Measurements from ENCODE around the gene ICAM4.
"Not testable (repeated sequence)": the region's sequence is repeated elsewhere in the genome, so short reads cannot be mapped to it uniquely, and the experiment has no call there.

The ICAM4 gene

DNA sequence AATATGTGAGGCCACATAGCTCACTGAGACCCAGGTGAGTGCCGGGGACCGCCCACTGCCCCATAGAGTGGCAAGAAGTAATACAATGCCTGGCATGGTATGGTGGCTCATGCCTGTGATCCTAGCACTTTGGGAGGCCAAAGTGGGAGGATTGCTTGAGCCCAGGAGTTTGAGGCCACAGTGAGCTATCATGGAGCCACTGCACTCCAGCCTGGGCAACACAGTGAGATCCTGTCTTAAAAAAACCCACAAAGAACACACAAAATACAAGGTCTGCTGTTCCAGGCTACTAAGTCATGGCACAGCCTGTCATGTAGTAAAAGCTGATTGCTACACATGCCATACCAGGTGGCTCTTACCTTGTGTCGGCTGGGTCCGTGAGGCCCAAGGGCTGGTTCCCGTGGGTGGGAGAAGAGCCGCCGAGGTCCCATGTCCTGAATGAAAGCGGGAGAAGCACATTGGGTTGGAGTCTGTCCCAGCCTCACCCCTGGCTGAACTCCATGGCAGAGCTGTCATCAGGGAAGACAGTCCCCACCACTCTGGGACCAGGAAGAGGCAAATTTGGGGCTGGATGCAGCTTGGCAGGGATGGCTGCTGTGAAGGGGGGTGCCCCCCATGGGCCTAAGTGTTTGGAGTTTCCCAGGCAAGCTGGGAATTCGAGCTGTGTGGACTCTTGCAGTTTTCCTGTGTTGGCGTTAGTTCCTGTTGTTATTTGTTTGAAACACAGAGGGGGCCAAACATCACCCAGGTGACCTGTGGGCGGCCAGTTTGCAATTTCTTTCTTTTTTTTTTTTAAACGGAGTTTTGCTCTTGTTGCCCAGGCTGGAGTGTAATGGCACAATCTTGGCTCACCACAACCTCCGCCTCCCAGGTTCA lies 32.3 kb downstream of the ICAM4 start:
- no peak for DNase-seq (ENCODE audit: low read depth in 2 of 2)

- no peak for DNase-seq (ENCODE audit: low read depth in 2 of 2)
These were observed 34.1 kb downstream of the ICAM4 start for GRCh38 chr19:10320602-10321416.

DNA sequence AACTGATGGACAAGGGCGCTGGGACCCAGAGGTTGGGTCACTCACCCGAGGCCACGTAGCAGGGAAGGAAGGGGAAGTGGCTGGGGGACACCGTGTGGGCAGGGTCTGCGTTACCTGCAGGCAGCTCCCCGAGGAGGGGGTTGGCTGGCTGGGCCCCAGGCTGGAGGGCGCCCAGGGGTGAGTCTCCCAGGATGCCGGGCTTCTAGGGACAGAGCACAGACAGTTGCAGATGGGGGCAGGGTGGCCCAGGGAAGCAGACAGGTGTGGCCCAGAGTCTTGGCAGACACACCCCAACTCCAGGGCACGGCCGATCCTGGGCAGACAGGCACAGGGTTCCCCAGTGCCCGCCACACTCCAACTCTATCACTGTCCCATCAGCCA lies 34.7 kb downstream of the ICAM4 start:
- no peak for DNase-seq (ENCODE audit: low read depth in 2 of 2)

- DNase-seq (ENCODE audit: low read depth in 2 of 2): no peak
These were observed 35.4 kb downstream of the ICAM4 start for GRCh38 chr19:10321874-10322835.

- no peak for DNase-seq (ENCODE audit: low read depth in 2 of 2)
These were observed 39.0 kb downstream of the ICAM4 start for GRCh38 chr19:10325732-10326131.

DNA sequence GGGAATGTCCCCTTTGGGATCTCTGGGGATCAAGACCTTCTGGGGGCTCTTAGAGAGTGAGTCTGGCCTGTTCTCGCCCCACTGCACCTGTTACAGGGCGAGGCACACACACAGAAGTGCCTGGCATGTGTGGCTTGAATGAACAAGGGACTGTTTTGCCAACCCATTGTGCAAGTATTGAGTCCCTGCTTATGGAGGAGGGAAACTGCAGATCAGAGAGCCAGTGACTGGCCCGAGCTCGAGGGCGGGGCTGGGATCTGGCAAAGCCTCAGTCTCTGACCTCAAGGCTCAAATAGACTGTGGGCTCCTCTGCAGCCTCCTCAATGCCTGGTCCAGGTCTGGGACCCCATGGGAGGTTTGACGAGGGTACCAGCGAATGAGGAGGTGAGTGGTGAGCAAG lies 41.0 kb downstream of the ICAM4 start:
- DNase-seq (ENCODE audit: low read depth in 2 of 2): no peak

DNA sequence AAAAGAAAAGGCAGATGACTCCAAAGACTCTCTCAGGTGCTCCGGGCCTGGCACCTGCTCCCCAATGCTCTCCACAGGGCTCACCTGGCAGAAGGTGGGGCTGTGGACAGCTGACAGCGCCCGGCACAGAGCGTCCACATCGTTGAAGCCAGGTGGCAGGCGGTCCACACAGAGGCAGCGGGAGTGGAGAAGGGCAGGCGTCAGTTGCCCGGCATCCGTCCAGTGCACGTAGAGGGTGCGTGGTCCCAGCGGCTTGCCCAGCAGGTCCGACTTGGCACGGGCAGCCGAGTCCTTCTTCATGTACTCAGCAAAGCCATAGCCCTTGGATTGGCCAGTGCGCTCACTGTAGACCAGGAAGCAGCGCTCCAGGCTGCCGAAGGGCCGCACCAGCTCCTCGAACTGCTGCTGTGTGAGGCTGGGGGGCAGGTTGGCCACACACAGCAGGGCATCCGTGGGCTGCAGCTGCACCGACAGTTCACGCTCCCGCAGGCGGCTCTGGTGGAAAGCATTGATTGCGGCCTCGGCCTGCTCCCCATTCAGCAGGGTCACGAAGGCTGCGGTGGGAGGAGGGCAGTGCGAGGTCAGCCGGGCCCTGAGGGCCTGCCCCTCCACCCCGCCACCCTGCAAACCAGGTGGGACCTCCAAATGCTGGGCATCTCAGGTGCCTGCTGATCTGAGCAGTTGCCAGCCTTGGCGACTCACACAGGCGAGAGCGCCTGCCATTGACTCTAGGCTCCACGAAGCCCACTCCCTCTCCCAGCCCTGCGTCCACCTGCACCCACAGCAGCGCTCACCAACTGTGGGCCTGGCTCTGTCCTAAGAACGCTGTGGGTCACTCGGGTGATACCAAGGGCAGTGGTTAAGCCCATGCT lies 42.0 kb downstream of the ICAM4 start:
- DNase-seq (ENCODE audit: low read depth in 2 of 2): no peak

DNA sequence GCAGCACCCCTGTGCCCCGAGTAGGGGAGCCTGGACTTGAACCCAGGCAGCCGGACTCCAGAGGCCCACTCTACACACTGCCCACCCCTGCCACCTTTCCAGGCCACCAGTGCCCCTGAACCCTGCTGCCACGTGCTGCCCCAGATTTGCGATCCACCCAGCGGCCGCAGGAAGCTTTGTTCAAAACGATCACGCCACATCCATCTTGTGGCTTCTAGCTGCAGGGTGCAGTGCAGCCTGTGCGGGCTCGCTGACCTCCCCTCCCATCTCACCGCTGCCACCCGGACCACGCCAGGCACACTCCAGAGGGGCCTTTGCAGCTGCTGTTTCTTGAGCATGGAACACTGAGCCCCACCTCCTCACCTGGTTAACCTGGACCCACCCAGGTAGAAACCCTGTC lies 42.8 kb downstream of the ICAM4 start:
- DNase-seq (ENCODE audit: low read depth in 2 of 2): no peak

GRCh38 chr19:10332158-10332964 lies 45.6 kb downstream of the ICAM4 start:
- no peak for DNase-seq (ENCODE audit: low read depth in 2 of 2)

- DNase-seq (ENCODE audit: low read depth in 2 of 2): peak; percentile 96
These were observed 46.4 kb downstream of the ICAM4 start, which contains the start of gene RAVER1 for GRCh38 chr19:10332965-10333757. Gene RAVER1 (minus strand): TSS chr19:10333529. CDS start chr19:10333507, 22 bp downstream.

DNA sequence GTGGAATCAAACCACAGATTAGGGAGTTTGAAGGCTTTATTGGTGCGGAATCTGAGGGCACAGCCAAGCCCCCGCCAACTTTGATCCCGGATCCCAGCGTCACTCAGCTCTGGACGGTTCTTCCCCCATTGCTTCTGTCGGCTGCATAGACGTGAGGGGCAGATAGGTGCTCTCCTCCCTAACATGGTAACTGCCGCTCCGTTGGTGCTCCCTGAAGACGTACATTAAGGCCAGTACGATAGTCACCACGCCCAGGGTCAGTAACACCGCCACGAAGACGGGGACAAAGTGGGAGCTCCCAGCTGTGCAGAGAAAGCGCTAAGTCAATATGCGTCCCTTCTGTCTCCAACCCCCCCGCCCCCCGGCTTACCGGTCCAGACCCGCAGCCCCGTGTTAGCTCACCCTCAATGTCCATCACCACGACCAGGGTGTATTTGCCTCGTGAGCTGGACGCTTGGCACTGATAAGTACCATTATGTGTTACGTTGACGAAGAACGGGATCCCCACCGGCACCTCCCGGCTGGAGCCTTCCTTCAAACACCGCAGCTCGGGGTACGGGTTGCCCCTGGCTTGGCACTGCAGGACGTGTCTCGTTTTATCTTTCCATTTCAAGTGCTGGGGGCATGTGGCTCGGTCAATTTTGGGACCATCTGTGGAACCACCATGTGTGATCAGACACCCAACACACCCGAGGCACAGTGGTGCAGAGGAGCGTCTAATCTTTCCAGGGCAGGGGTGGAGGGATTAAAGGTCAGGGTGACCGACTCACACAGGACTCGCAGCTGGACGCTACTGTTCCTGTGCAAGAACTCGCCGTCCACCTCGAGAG lies 47.2 kb downstream of the ICAM4 start:
- no peak for DNase-seq (ENCODE audit: low read depth in 2 of 2)

- DNase-seq (ENCODE audit: low read depth in 2 of 2): no peak
These were observed 48.0 kb downstream of the ICAM4 start for GRCh38 chr19:10334588-10335351.

GRCh38 chr19:10335352-10335985 lies 48.7 kb downstream of the ICAM4 start:
- DNase-seq (ENCODE audit: low read depth in 2 of 2): no peak

DNA sequence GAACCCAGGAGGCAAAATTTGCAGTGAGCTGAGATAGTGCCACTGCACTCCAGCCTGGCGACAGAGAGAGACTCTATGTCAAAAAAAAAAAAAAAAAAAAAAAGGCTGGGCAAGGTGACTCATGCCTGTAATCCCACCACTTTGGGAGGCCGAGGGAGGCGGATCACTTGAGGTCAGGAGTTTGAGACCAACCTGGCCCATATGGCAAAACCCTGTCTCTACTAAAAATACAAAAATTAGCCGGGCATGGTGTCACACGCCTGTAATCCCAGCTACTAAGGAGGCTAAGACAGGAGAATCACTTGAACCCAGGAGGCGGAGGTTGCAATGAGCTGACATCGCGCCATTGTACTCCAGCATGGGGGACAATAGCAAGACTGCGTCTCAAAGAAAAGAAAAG lies 50.0 kb downstream of the ICAM4 start:
- not testable (repeated sequence) for DNase-seq (ENCODE audit: low read depth in 2 of 2)

Data from activated CD8-positive, alpha-beta memory T cell treated with anti-CD3 and anti-CD28 coated beads for 4 hours (primary cell).